H9 (cell line): ENCODE measurements around the gene PKD1. TPM values are rescaled to one million over a fixed set of nuclear protein-coding genes. Genes with fewer than 3 reads are reported as not detected.
"Not testable (repeated sequence)": the region's sequence is repeated elsewhere in the genome, so short reads cannot be mapped to it uniquely, and the experiment has no call there.

Experiments used
- DNase-seq: peaks from one replicate; pipeline ENCODE4 v3.0.0-alpha.2; 2017
- H2AFZ ChIP-seq: one replicate; pipeline ENCODE4 v1.6.1; 2013; ENCODE audit warnings: mild to moderate bottlenecking, low read length, control low read depth, moderate library complexity
- H2AK5ac ChIP-seq: 2 replicates; pipeline ENCODE4 v1.6.1; 2013; ENCODE audit warnings: low read length, control low read depth, mixed read lengths; ENCODE audit not compliant: insufficient read length
- H2BK120ac ChIP-seq: one replicate; pipeline ENCODE4 v1.6.1; 2013; ENCODE audit warnings: low read depth, mild to moderate bottlenecking, low read length, control low read depth, inconsistent platforms; ENCODE audit not compliant: poor library complexity, severe bottlenecking
- H2BK12ac ChIP-seq: 2 replicates; pipeline ENCODE4 v1.6.1; 2013; ENCODE audit warnings: low read length, control low read depth, mixed read lengths, low read depth; ENCODE audit not compliant: insufficient read length
- H2BK15ac ChIP-seq: 2 replicates; pipeline ENCODE4 v1.6.1; 2013; ENCODE audit warnings: low read depth, low read length, control low read depth
- H2BK20ac ChIP-seq: one replicate; pipeline ENCODE4 v1.6.1; 2013; ENCODE audit warnings: low read depth, mild to moderate bottlenecking, low read length, control low read depth, inconsistent platforms; ENCODE audit not compliant: poor library complexity, severe bottlenecking
- H2BK5ac ChIP-seq: 2 replicates; pipeline ENCODE4 v1.6.1; 2013; ENCODE audit warnings: low read length, control low read depth, mixed read lengths; ENCODE audit not compliant: insufficient read length
- H3K14ac ChIP-seq: 2 replicates; pipeline ENCODE4 v1.6.1; 2013; ENCODE audit warnings: low read length, control low read depth; ENCODE audit not compliant: insufficient read depth
- H3K18ac ChIP-seq: 2 replicates; pipeline ENCODE4 v1.6.1; 2013; ENCODE audit warnings: low read depth, mild to moderate bottlenecking, mixed read lengths, low read length, control low read depth; ENCODE audit not compliant: insufficient read length
- H3K23ac ChIP-seq: 2 replicates; pipeline ENCODE4 v1.6.1; 2013; ENCODE audit warnings: low read length, control low read depth, mixed read lengths, low read depth; ENCODE audit not compliant: insufficient read length
- H3K23me2 ChIP-seq: 2 replicates; pipeline ENCODE4 v1.6.1; 2013; ENCODE audit warnings: low read depth, mild to moderate bottlenecking, mixed read lengths, low read length, control low read depth; ENCODE audit not compliant: insufficient read length, poor library complexity, severe bottlenecking
- H3K27ac ChIP-seq: 2 replicates; pipeline ENCODE4 v1.5.1; 2013; ENCODE audit warnings: low read length, control low read depth, mixed read lengths, low read depth; ENCODE audit not compliant: insufficient read length
- H3K27me3 ChIP-seq: 2 replicates; pipeline ENCODE4 v1.6.1; 2013; ENCODE audit warnings: low read length, control low read depth, inconsistent platforms; ENCODE audit not compliant: insufficient read depth
- H3K4ac ChIP-seq: 2 replicates; pipeline ENCODE4 v1.6.1; 2013; ENCODE audit warnings: low read depth, mild to moderate bottlenecking, control low read depth, inconsistent platforms, low read length, moderate library complexity
- H3K4me1 ChIP-seq: 2 replicates; pipeline ENCODE4 v1.6.1; 2013; ENCODE audit warnings: low read length, control low read depth, inconsistent platforms; ENCODE audit not compliant: insufficient read depth
- H3K4me2 ChIP-seq: 2 replicates; pipeline ENCODE4 v1.6.1; 2013; ENCODE audit warnings: low read length, control low read depth, mixed read lengths; ENCODE audit not compliant: insufficient read length, insufficient read depth
- H3K56ac ChIP-seq: 2 replicates; pipeline ENCODE4 v1.6.1; 2013; ENCODE audit warnings: low read depth, mild to moderate bottlenecking, mixed read lengths, low read length, control low read depth; ENCODE audit not compliant: insufficient read length
- H3K79me1 ChIP-seq: 2 replicates; pipeline ENCODE4 v1.6.1; 2013; ENCODE audit warnings: low read depth, mild to moderate bottlenecking, moderate library complexity, low read length, control low read depth, inconsistent platforms; ENCODE audit not compliant: insufficient read depth, poor library complexity, severe bottlenecking
- H3K79me2 ChIP-seq: 2 replicates; pipeline ENCODE4 v1.6.1; 2013; ENCODE audit warnings: low read length, control low read depth, inconsistent platforms; ENCODE audit not compliant: insufficient read depth
- H3K9ac ChIP-seq: 2 replicates; pipeline ENCODE4 v1.6.1; 2013; ENCODE audit warnings: low read length, control low read depth, mixed read lengths; ENCODE audit not compliant: insufficient read length; ENCODE audit errors: extremely low read depth
- H3K9me3 ChIP-seq: one replicate; pipeline ENCODE4 v1.6.1; 2013; ENCODE audit warnings: low read depth, low read length, inconsistent platforms; ENCODE audit not compliant: control insufficient read depth
- H3T11ph ChIP-seq: one replicate; pipeline ENCODE4 v1.6.1; 2013; ENCODE audit warnings: mild to moderate bottlenecking, low read length, control low read depth, inconsistent platforms
- H4K20me1 ChIP-seq: one replicate; pipeline ENCODE4 v1.6.1; 2013; ENCODE audit not compliant: control insufficient read depth, insufficient read length, insufficient read depth
- H4K5ac ChIP-seq: 2 replicates; pipeline ENCODE4 v1.6.1; 2013; ENCODE audit warnings: low read depth, mild to moderate bottlenecking, mixed read lengths, low read length, control low read depth; ENCODE audit not compliant: insufficient read length
- H4K8ac ChIP-seq: replicated peaks from 2 replicates; pipeline ENCODE4 v1.6.1; 2013; ENCODE audit warnings: low read length, control low read depth, mixed read lengths, low read depth; ENCODE audit not compliant: insufficient read length
- H4K91ac ChIP-seq: 2 replicates; pipeline ENCODE4 v1.6.1; 2013; ENCODE audit warnings: low read depth, mild to moderate bottlenecking, moderate library complexity, mixed read lengths, low read length, control low read depth; ENCODE audit not compliant: insufficient read length
- H3K27ac Mint-ChIP-seq, 3 experiments: 2 replicates in 2 of 3; 3 replicates in 1 of 3; pipeline ENCODE4 v1.8.0; 2020 to 2021; ENCODE audit warnings: mixed read lengths in 3 of 3, mild to moderate bottlenecking in 1 of 3, moderate library complexity in 1 of 3
- H3K27me3 Mint-ChIP-seq: 2 replicates; pipeline ENCODE4 v1.8.0; 2021; ENCODE audit warnings: low read depth, mild to moderate bottlenecking, moderate library complexity, mixed read lengths
- H3K36me3 Mint-ChIP-seq, 3 experiments: 2 replicates in 2 of 3; 3 replicates in 1 of 3; pipeline ENCODE4 v1.8.0; 2020 to 2021; ENCODE audit warnings: low read depth in 3 of 3, mixed read lengths in 3 of 3; ENCODE audit not compliant: insufficient read depth in 1 of 3
- H3K4me1 Mint-ChIP-seq, 2 experiments: 2 replicates each; pipeline ENCODE4 v1.8.0; 2020; ENCODE audit warnings: mixed read lengths in 2 of 2
- H3K4me3 Mint-ChIP-seq, 2 experiments: 2 replicates in 1 of 2; 3 replicates in 1 of 2; pipeline ENCODE4 v1.8.0; 2020 to 2021; ENCODE audit warnings: mild to moderate bottlenecking in 2 of 2, mixed read lengths in 2 of 2, moderate library complexity in 1 of 2
- H3K9me3 Mint-ChIP-seq, 2 experiments: 2 replicates in 1 of 2; 3 replicates in 1 of 2; pipeline ENCODE4 v1.8.0; 2020; ENCODE audit warnings: mild to moderate bottlenecking in 2 of 2, mixed read lengths in 2 of 2, moderate library complexity in 1 of 2
- WGBS: extraction: QIAGEN DNeasy Blood & Tissue Kit; methylation state at CpG from one replicate; pipeline ENCODE4 v1.1.7; 2013; ENCODE audit warnings: missing lambda C conversion rate, low lambda C conversion rate, mixed read lengths; ENCODE audit not compliant: insufficient read length; ENCODE audit errors: extremely low coverage; 5-methylcytosine and 5-hydroxymethylcytosine counted together
- total RNA-seq: library from RNA; stranded (reverse); gene quantifications from 2 replicates; pipeline ENCODE4 v1.2.1, GENCODE V29; 2021

PKD1 gene
- total RNA-seq, 1 experiment from 2014 or later, result 88.0 TPM

GRCh38 chr16:2097689-2098088 lies 38.0 kb downstream of the PKD1 start:
- not testable (repeated sequence) for H3K4me2 ChIP-seq, H3K79me2 ChIP-seq, H3K9me3 ChIP-seq, H3K9me3 Mint-ChIP-seq, H3K23ac ChIP-seq, H3K4me3 Mint-ChIP-seq, H3K27me3 Mint-ChIP-seq, H4K5ac ChIP-seq, H3K79me1 ChIP-seq, H3K27ac Mint-ChIP-seq, H4K20me1 ChIP-seq, H3K23me2 ChIP-seq, H2BK5ac ChIP-seq, H3T11ph ChIP-seq, H2BK120ac ChIP-seq, H3K4ac ChIP-seq, H2BK12ac ChIP-seq, H2AK5ac ChIP-seq, H3K14ac ChIP-seq, H2BK15ac ChIP-seq, H2BK20ac ChIP-seq, H3K9ac ChIP-seq, H3K4me1 Mint-ChIP-seq, H3K27ac ChIP-seq, DNase-seq, H3K56ac ChIP-seq, H4K8ac ChIP-seq, H3K18ac ChIP-seq, H2AFZ ChIP-seq, H4K91ac ChIP-seq, H3K4me1 ChIP-seq, H3K27me3 ChIP-seq
- no CpG with 5 or more reads among the region's 14 CpGs for WGBS
- H3K36me3 Mint-ChIP-seq, result peaks cover 5 to 29% (median 19%) of the 10 kb centered on the region in 3 experiments; a peak in 6 of 7 replicates
